Erythroblast (primary cell): ENCODE results near the gene CELF4.

Experiments used
- DNase-seq, 2 experiments: peaks; one replicate each; lab custom pipeline; 2025; lab: John Stamatoyannopoulos, UW
- GATA1 ChIP-seq: IDR thresholded peaks from 2 replicates; pipeline ENCODE4 v1.6.1; 2011; ENCODE audit warnings: low read depth, mild to moderate bottlenecking, control low read depth, low read length, moderate library complexity
- POLR2A ChIP-seq: IDR thresholded peaks from 2 replicates; pipeline ENCODE4 v1.6.1; 2011; ENCODE audit warnings: mild to moderate bottlenecking, low read length

The CELF4 gene

DNA sequence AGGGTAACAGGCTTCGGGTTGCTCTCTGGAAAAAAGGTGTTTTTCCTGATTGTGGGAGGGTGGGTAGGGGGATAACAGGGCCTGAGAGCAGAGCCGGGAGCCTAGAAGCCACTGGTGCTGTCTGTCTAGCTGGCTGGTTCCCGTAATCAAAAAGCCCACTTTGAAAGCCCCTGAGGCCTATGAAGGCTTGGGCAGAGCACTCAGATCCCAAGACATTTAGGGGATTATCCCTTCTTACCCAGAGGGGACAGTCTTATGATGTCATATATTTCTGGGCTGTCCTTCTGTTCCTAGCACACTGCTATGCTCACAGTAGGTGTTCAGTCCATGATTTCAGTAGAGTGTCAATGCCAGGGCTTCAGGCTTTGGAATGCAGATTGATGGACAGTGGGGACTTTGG, 45.1 kb downstream of the CELF4 start:
- DNase-seq, result no peak
- TF ChIP-seq POLR2A (no peak), GATA1 (no peak)

DNA sequence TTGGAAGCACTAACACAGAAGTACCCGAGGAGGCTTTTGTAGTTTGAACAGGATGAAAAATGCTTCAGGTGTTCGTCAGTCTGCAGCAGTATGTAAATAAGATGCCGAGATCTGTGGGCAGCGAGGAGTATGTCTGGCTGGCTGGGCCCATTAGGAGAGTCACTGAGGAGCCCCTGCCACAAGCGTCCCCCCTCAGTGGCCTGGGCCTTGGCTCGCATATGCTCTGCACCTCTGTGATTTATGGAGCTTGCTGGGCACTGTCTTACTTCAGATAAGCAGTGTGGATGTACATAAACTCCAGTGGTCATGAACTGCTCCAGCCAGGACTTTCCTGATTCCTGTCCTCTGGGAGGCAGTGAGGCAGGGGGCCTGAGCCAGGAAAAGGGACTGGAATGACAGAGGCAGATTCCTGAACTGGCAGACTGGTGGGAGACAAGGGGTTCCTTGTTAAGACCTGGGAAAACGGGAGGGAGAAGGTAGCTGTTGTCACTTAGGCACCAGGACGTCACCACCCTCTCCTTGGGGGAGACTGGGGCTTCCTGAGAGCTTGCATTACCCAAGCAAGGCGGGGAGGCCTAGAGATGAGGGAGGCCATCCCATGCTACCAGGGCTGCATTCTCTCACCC, 46.0 kb downstream of the CELF4 start:
- TF ChIP-seq POLR2A (no peak), GATA1 (no peak)
- DNase-seq, result no peak

DNA sequence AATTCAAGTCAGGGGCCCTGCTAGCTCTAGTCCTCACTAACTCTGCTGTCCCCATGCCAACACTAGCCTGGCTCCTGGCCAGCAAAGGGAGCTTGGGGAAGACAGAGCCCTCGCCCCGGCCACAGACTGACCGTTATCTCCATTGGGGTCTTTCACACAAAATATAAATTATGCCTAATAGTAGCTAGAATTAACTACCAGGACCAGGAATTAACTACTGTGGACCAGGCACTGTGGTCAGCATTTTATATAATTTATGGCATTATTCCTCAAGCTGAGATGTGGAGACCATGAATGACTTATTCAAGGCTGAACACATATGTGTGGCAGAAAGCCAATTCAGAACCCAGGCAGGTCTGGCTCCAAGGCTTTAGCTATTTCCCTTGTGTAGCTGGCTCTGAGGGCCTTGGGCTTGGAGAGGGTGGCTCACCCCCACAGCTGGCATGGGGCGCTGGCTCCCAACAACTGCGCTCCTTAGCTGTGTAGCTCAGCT, 49.2 kb downstream of the CELF4 start:
- TF ChIP-seq GATA1 (no peak), POLR2A (no peak)
- no peak for DNase-seq

DNA sequence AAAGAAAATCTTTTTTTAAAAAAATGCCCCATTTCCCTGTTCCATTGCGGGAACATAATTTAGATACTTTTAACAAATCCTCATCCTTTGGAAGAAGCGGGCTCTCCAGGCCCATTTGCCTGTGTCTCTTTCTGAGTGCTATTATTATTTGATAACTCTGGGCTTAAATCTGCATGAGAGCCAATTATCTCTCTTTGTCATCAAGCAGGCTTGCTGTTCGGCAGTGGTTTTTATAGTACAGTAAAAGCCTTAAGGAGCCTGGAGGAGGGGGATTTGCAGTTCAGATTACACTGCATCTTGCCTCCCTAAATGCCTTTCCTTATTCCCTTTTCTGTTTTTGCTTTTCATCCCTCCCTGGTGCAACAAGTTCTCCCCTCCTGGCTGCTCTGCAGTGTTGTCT, 50.6 kb downstream of the CELF4 start:
- TF ChIP-seq POLR2A (no peak), GATA1 (no peak)
- no peak for DNase-seq

DNA sequence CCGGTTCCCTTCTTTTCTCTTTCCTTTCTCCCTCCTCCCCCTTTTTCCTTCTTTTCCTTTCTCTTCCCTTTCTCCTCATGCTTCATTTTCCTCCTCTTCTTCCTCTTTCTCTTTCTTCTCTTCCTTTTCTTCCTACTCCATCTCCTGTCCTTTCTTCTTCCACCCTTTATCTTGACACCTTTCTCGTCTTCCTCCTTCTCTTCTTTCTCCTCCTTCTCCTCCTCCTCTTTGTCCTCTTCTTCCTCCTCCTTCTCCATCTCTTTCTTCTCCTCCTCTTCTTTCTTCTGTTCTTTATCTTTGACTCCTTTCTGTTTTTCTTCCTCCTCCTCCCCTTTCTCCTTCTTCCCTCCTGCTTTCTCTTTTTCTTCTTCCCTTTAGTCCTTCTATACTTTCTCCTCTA, 53.2 kb downstream of the CELF4 start:
- no peak for DNase-seq
- TF ChIP-seq GATA1 (no peak), POLR2A (no peak)

DNA sequence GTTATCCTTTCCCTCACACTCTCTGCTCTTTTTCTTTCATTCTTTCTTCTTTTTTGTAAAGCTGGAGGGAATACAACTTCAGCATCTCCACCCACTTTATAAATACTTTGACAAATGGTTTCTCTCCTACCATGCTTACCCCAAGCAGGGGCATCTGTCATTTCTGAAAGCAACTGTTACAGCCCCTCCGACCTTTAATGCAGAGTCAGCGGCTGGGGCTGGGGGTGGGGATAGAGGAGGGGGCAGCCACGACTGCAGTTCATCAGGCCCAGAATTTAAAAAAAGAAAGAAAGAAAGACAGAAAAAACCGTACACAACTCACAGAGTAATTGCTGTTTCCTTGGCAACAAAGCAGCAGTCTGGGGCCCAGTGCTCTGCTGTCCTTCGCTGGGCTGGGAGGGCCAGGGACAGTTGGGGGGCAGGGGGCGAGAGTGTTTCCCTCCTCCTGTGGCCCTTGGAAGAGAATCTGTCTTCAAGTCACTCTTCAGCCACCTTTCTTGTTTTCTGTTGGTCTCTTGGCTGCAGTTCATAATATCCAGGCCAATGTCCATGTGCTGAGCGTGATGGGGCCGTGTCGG, 53.8 kb downstream of the CELF4 start:
- no peak for TF ChIP-seq POLR2A
- no peak for TF ChIP-seq GATA1
- no peak for DNase-seq

DNA sequence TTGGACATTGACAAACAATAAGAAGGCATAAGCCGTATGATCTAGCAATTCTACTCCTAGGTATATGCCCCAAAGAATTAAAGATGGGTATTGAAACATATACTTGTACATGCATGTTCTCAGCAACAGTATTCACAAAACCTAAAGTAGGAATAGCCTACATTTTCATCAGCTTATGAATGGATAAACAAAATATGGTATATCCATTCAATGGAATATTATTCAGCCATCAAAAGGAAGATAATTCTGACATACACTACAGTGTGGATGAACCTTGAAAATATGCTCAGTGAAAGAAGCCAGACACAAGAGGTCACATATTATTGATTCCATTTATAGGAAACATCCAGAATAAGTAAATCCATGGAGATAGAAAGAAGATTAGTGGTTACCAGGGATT, 56.0 kb downstream of the CELF4 start:
- TF ChIP-seq GATA1 (no peak), POLR2A (no peak)
- no peak for DNase-seq

DNA sequence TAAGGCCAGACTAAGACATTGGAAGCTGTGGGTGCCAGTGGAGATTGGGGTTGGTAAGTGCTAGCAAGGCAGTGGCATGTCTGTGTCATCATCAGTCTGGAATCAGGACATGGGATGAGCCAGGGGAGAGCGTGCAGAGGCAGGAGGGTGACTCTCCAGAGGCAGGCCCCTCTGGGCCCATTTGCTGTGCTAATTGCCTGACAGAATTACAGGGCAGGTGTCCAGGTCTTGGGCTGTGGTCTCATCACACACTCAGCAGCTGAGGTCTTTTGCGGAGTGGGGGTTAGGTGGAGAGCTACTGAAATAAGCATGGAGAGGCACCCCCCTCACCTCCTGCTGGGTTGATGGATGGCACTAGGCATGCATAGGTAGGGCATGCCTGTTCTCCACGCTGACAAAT, 57.4 kb downstream of the CELF4 start:
- no peak for DNase-seq
- TF ChIP-seq GATA1 (no peak), POLR2A (no peak)

DNA sequence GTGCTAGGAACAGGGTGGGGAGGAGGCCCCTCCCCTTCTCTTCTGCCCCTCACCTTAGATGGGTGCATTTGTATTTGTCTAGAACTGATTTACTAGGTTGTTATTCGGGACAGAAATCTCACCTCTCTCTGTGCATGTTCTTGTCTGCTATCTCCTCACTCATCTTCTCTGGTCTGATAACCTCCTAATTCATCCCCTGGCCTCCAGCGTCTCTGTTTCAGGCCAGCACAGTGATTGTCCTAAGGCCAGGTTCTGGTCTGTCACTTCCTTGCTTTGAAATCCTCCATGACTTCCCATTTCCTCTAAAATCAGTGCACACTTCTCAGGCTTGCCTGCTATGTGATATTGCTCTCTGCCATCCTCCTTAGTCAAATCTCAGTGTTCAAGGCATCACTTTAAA, 58.4 kb downstream of the CELF4 start:
- DNase-seq, result no peak
- TF ChIP-seq GATA1 (no peak), POLR2A (no peak)

DNA sequence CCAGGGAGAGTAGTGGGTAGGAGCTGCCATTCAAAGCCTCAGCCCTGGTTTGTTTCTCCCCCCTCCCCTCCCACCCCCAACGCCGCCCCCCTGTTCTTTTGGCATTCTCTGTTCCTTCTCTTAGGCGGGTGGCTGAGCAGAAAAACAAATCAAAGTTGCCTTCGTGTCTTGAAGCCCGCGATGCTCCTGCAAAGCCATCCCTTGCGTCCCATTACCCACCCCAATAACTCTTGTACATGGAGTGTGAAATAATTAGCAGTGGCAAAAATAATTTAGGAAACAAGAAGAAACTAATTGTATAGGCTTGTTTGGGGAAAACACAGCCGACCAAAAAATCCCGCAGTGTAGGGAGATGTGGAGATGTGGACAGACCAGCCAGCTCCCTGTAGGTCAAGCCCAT, 59.6 kb downstream of the CELF4 start:
- TF ChIP-seq GATA1 (no peak), POLR2A (no peak)

DNA sequence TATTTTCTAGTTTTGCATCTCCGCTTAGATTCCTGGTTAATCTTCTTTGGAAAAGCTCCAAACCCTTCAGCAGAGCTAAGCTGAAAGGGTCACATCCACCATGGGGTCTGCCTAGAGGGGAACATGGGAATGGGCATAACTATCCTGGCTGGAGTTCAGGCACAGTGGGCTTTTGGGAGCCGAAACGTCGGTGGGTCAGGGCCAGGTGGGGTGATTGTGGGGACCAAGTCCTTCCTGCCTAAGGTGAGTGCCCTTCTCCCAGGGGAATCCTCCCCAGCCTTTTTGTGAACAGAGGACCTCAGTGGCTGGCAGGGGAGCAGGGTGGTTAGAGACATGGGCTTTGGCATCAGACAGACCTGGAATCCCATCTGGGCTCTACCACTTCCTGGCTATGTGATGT, 60.3 kb downstream of the CELF4 start:
- no peak for DNase-seq
- TF ChIP-seq POLR2A (no peak), GATA1 (no peak)

More for the DNA sequence above, 59.6 kb downstream of the CELF4 start:
- DNase-seq, result no peak

DNA sequence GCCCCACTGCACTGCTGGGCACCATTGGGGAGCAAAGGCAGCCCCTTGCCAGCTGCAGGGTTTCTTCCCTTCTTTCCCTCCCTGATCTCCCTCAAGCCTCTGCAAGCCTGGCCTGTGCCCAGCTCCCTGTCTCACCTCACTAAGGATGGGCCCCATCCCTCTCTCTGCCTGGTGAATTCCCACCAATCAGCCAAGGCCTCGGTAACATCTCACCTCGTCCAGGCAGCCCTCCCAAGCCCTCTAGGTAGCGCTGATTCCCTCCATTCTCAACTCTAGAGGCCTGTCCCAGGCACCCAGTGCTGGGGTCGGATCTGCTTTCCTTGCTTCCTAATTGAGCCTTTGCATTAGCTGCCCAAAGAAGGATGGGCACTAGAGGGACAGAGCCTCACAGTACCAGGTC, 63.0 kb downstream of the CELF4 start:
- no peak for DNase-seq
- TF ChIP-seq POLR2A, result no peak
- no peak for TF ChIP-seq GATA1

DNA sequence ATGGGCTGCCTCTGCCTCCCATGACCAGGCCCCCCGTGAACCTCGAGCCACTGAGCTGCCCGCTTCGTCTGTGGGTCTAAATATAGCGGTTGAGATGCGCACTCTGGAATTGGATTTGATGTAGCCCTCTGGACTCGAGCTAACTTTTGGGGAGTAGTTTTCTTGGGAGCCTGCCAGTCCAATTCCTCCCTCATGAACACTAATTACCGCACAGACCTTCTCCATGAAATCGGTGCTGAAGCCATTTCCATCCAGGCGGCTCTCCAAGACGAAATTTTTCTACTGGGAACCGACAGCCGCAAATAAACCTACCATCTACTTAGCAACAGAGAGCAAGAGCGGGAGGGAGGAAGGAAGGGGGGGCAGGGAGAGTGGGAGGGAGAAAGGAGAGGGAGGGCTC, 63.6 kb downstream of the CELF4 start:
- no peak for DNase-seq
- no peak for TF ChIP-seq POLR2A
- TF ChIP-seq GATA1, result no peak

DNA sequence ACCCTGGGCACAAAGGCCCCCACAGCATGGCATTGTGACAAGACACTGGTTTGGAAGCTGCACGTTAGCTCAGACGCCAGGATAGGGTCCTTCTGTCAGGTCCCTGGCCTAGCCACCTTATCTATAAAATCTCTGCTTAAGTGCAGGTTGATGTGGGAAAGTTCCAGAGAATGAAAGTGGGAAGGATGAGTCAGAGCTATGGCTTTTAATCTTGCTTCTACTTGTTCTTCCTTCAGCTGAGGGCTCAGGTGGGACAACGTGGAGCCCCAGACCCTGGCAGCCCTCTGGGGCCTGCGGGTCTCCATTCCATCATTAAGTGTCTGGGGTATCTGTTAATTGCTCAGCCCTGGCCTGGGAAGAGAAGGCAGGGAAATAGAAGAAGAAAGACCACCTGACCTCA, 64.5 kb downstream of the CELF4 start:
- no peak for DNase-seq

DNA sequence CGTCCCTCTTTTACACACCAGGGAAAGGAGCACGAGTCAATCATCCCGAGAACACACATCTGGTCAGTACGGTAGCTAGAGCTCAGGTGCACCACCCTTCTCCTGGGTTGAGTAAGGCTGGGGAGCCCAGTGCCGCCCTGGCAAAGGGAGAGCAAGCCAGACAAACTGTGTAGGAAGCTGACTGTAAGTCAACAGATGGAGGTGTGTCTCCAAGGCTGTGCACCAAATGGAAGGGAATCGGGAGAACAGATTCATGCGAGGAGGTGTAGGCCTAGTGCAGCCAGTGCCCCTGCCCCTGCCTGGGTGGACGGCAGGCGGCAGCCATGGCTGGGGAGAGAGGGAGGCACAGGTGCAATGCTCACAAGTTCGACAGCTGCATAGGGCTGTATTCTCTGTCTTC, 65.7 kb downstream of the CELF4 start:
- TF ChIP-seq GATA1 (no peak), POLR2A (no peak)
- DNase-seq, result no peak

More for the DNA sequence above, 64.5 kb downstream of the CELF4 start:
- TF ChIP-seq GATA1, result no peak
- TF ChIP-seq POLR2A, result no peak
